Lower lobe of right lung (tissue), 2 donors: Measurements from ENCODE around the gene MAPK11. TPM values are rescaled to one million over a fixed set of nuclear protein-coding genes. Genes with fewer than 3 reads are reported as not detected.

ENCODE experiments used
- ATAC-seq, 2 donors: fragments of 200-7000 bp; cut with Tn5 transposase; one replicate each; pipeline ENCODE4 v1.9.1; 2020 to 2022; ENCODE audit warnings: mild to moderate bottlenecking in 2 of 2, moderate library complexity in 2 of 2
- DNase-seq: peaks from one replicate; pipeline ENCODE4 v3.0.0-alpha.2; 2020
- H3K27ac ChIP-seq: fragments of 200-600 bp; one replicate; pipeline ENCODE4 v1.8.0; 2022
- H3K27me3 ChIP-seq: fragments of 200-600 bp; one replicate; pipeline ENCODE4 v1.8.0; 2022; ENCODE audit warnings: low read depth
- H3K36me3 ChIP-seq: fragments of 200-600 bp; one replicate; pipeline ENCODE4 v1.8.0; 2022; ENCODE audit warnings: mild to moderate bottlenecking
- H3K4me1 ChIP-seq: fragments of 200-600 bp; one replicate; pipeline ENCODE4 v1.8.0; 2022
- H3K4me3 ChIP-seq: fragments of 200-600 bp; one replicate; pipeline ENCODE4 v1.8.0; 2022; ENCODE audit warnings: mild to moderate bottlenecking
- H3K9me3 ChIP-seq: fragments of 200-600 bp; one replicate; pipeline ENCODE4 v1.8.0; 2022
- intact Hi-C: fragments of 100-400 bp; cut with DNase I; formaldehyde crosslinking; loops from one replicate; pipeline ENCODE4 v1.11.0; 2022
- total RNA-seq: library from RNA; stranded (reverse); fragmentation: NEBNext Ultra II Directional; extraction: Animal tissue kit (Norgen Biotek cat#: 25700); gene quantifications from one replicate; pipeline ENCODE4 v1.2.1, GENCODE V29; 2021
- TF ChIP-seq, protein P1 (sequence below): fragments of 200-600 bp; IDR thresholded peaks from one replicate; pipeline ENCODE4 v1.8.0; 2022; ENCODE audit warnings: antibody characterized with exemption, mild to moderate bottlenecking
- donor health status: DM: no; HTN: yes; CAD: no; lungs with severe emphysema.

MAPK11 gene
- total RNA-seq, 1 donor from 2014 or later: 13.1 TPM

DNA sequence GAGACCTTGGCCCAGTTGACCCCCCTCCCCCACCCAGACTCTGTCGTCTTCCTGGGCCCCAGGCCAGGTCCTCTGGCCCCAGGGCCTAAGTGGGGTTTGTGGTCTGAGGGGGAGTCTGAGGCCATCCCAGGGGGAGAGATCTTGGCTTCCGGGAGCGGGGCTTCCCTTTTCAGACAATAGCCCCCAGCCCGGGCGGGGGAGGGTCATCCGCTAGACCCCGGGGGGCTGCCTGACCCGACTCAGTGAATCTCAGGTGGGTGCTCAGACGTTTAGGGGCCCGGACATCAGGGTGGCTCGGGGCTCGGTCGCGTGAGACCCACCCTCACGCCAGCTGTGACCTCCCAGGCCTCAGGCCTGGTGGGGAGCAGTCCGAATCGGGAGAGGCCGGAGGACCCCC, 609 bp downstream of the MAPK11 start:
- Histone ChIP-seq H3K27ac (peak overlapping the region; percentile 64), H3K4me3 (peak overlapping the region; percentile 62), H3K9me3 (no peaks in the 10 kb centered on the region), H3K4me1 (peaks cover 45% of the 10 kb centered on the region), H3K27me3 (peaks cover 5% of the 10 kb centered on the region), H3K36me3 (peaks cover 6% of the 10 kb centered on the region)
- TF ChIP-seq, protein P1, sequence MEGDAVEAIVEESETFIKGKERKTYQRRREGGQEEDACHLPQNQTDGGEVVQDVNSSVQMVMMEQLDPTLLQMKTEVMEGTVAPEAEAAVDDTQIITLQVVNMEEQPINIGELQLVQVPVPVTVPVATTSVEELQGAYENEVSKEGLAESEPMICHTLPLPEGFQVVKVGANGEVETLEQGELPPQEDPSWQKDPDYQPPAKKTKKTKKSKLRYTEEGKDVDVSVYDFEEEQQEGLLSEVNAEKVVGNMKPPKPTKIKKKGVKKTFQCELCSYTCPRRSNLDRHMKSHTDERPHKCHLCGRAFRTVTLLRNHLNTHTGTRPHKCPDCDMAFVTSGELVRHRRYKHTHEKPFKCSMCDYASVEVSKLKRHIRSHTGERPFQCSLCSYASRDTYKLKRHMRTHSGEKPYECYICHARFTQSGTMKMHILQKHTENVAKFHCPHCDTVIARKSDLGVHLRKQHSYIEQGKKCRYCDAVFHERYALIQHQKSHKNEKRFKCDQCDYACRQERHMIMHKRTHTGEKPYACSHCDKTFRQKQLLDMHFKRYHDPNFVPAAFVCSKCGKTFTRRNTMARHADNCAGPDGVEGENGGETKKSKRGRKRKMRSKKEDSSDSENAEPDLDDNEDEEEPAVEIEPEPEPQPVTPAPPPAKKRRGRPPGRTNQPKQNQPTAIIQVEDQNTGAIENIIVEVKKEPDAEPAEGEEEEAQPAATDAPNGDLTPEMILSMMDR: no peak
- intact Hi-C loops: no loop called here
- no peak for ATAC-seq
- DNase-seq: no peak

DNA sequence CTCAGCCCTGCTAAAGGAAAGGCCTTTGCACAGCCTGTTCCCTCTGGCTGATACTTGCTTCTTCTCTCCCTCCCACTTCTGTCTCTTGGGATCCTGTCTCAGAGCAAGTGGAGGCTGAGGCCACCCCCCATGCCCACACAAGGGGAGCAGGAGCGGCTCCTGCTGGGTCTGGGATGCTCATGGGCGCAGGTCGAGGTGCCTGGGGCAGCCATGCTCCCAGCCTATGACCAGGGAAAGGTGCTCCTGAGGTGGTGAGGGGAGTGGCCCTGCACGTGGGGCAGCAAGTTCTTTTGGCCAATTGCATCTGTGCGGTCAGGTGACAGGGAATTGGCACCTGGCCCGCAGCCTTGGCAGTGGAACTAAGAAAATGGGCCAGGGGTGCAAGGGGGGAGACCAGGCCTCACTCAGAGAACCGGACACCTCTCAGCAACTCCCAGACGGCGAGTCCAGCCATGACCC, 1.5 kb downstream of the MAPK11 start:
- Histone ChIP-seq H3K27ac (no peak overlapping the region), H3K4me1 (peaks cover 45% of the 10 kb centered on the region)
- intact Hi-C loops: no loop called here

DNA sequence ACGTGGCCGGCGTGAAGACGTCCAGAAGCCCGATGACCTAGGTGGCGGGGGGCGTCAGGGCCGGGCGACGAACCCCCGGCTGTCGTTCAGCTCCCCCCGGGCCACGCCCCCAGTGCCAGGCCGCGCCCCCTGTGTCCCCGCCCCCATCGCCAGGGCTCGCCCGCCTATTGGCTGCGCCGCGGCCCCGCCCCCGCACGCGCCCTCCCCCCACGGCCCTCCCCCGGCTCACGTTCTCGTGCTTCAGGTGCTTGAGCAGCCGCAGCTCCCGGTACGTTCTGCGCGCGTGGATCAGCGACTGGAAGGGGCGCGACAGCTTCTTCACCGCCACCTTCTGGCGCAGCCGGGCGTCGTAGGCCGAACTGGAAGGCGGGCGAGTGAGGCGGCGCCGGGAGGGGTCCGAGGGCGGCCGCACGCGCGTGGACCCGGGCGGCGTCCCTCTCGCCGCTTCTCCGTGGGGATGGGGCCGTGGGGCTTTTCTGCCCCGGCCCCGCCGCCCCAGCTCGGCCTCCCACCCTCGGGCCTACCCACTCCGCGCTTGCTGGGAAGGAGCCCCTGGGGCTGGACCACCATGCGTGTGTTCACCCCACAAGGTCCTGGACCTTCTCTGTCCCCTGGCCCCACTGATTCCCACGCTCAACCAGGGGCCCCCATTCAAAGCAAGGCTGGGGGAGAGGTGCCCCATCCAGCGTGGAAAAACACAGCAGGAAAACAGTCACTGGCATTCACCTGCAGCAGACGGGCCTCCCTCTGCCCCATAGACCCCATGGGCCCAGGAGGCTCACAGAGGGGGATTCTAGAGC, 2.4 kb downstream of the MAPK11 start:
- TF ChIP-seq, protein P1: peak; percentile 15
- H3K4me1 ChIP-seq: peaks cover 45% of the 10 kb centered on the region
- ATAC-seq (peak; percentile 70 to 73), DNase-seq (peak; percentile 76)
- intact Hi-C loops: no loop called here
- peaks cover 7% of the 10 kb centered on the region for H3K27me3 ChIP-seq
- no peaks in the 10 kb centered on the region for H3K9me3 ChIP-seq
- no peak overlapping the region for H3K27ac ChIP-seq
- peaks cover 6% of the 10 kb centered on the region for H3K36me3 ChIP-seq
- H3K4me3 ChIP-seq: peak overlapping the region; percentile 45

More for the DNA sequence above, 1.5 kb downstream of the MAPK11 start:
- H3K9me3 ChIP-seq: no peaks in the 10 kb centered on the region
- DNase-seq (no peak), ATAC-seq (no peak)
- TF ChIP-seq, protein P1: no peak
- H3K36me3 ChIP-seq: peaks cover 6% of the 10 kb centered on the region
- peaks cover 5% of the 10 kb centered on the region for H3K27me3 ChIP-seq
- H3K4me3 ChIP-seq: no peak overlapping the region

DNA sequence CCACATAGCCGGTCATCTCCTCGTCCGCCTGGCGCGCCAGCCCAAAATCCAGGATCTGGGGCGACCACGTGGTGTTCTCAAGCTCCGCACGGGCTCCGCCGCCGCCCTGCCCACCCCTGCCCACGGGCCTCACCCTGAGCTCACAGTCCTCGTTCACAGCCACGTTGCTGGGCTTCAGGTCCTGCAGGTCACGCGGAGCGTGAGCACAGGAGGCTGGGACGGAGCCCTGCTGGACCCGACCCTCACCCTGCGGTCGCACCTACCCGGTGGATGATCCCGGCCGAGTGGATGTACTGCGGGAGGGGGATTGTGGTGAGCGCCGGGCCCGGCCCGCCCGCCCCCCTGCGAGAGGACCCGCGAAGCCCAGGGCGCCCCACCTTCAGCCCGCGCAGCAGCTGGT, 3.2 kb downstream of the MAPK11 start:
- TF ChIP-seq, protein P1: no peak
- peaks cover 15% of the 10 kb centered on the region for H3K27me3 ChIP-seq
- peaks cover 43% of the 10 kb centered on the region for H3K4me1 ChIP-seq
- H3K4me3 ChIP-seq: peak overlapping the region; percentile 45
- ATAC-seq (no peak), DNase-seq (no peak)
- H3K27ac ChIP-seq: no peak overlapping the region
- H3K36me3 ChIP-seq: peaks cover 6% of the 10 kb centered on the region
- H3K9me3 ChIP-seq: no peaks in the 10 kb centered on the region
- intact Hi-C loops: no loop called here

DNA sequence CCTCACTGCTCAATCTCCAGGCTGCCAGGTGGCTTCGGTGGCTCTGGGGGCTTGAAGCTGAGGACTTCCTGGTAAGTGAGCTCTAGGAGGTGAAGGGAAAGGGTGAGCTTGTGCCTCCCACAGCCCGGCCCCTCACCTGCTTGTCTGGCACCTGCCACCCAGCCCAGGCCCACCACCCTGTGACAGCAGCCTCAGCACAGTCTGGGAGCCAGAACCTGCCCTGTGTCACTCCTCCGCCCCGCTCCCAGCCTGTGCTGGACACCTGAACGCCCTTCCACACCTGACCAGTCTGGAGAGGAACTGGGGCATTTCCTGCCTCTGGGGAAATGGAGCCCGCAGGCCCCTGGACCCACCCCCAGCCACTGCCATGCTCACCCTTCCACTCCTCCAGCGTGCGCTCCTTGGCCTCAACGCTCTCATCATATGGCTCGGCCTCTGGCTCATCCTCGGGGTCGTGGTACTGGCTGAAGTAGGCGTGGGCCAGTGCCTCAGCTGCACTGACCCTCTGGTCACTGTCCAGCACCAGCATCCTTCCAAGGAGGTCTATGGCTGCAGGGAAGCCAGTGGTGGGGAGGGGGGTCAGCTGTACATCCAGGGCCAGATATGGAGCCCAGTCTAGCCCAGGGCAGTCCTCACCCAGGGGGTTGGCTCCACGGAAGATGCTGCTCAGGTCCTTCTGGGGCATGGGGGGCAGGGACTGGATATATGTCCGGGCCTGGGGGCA, 5.1 kb downstream of the MAPK11 start:
- H3K36me3 ChIP-seq: peaks cover 6% of the 10 kb centered on the region
- peaks cover 25% of the 10 kb centered on the region for H3K27me3 ChIP-seq
- DNase-seq: no peak
- H3K27ac ChIP-seq: no peak overlapping the region
- no peaks in the 10 kb centered on the region for H3K9me3 ChIP-seq
- peaks cover 39% of the 10 kb centered on the region for H3K4me1 ChIP-seq
- intact Hi-C loops: no loop called here
- TF ChIP-seq, protein P1: no peak
- no peak overlapping the region for H3K4me3 ChIP-seq
- no peak for ATAC-seq
